K562 (cell line): ENCODE measurements around the gene ADGRB3.

Experiments
- EZH2 ChIP-seq: IDR thresholded peaks from 2 replicates; pipeline ENCODE4 v1.6.1; 2012; ENCODE audit warnings: low read depth, mild to moderate bottlenecking, inconsistent platforms, low read length, borderline replicate concordance
- GABPA ChIP-seq: fragments of 200-800 bp; sonication (Bioruptor generic); conservative IDR thresholded peaks from 2 replicates; pipeline ENCODE4 v1.6.1; 2016; ENCODE audit warnings: low read depth, missing genetic modification characterization, missing compliant biosample characterization
- IRF2 ChIP-seq: sonication (generic); formaldehyde crosslinking; IDR thresholded peaks from 2 replicates; pipeline ENCODE4 v1.8.1; 2022; ENCODE audit warnings: mild to moderate bottlenecking, missing genetic modification reagents
- MEF2A ChIP-seq: IDR thresholded peaks from 2 replicates; pipeline ENCODE4 v1.6.1; 2011; ENCODE audit warnings: low read depth, mild to moderate bottlenecking, low read length, moderate library complexity; ENCODE audit not compliant: control insufficient read depth
- NR2C1 ChIP-seq, 2 experiments: fragments of 450-650 bp; IDR thresholded peaks; 2 replicates each; pipeline ENCODE4 v1.6.1; 2017; ENCODE audit warnings: mild to moderate bottlenecking in 2 of 2, antibody characterized with exemption in 1 of 2, inconsistent platforms in 1 of 2, missing compliant biosample characterization in 1 of 2, missing genetic modification characterization in 1 of 2
- TF ChIP-seq, protein P1 (sequence below): sonication (generic); formaldehyde crosslinking; IDR thresholded peaks from 2 replicates; pipeline ENCODE4 v1.8.1; 2023; ENCODE audit warnings: mild to moderate bottlenecking, missing genetic modification reagents
- TF ChIP-seq, protein P2 (sequence below), 2 experiments: fragments of 450-650 bp; formaldehyde crosslinking in 1 of 2; IDR thresholded peaks; 2 replicates each; pipeline versions ENCODE4 v1.4.0 to v1.6.1; 2014 to 2020; ENCODE audit warnings: mild to moderate bottlenecking in 2 of 2, borderline replicate concordance in 1 of 2, low read depth in 1 of 2
- TF ChIP-seq, protein P3 (sequence below), 3 experiments: IDR thresholded peaks in 2 of 3; conservative IDR thresholded peaks in 1 of 3; 2 replicates each; pipeline ENCODE4 v1.5.1; 2011 to 2012; ENCODE audit warnings: low read length in 3 of 3, mild to moderate bottlenecking in 3 of 3, control low read depth in 2 of 3, improper control_type of control experiment in 1 of 3, inconsistent platforms in 1 of 3, low read depth in 1 of 3, mixed read lengths in 1 of 3, moderate library complexity in 1 of 3; ENCODE audit not compliant: insufficient read depth in 2 of 3
- TF ChIP-seq, protein P4 (sequence below): sonication (generic); formaldehyde crosslinking; IDR thresholded peaks from 2 replicates; pipeline ENCODE4 v1.8.0; 2022; ENCODE audit warnings: missing genetic modification reagents, mild to moderate bottlenecking, moderate library complexity, borderline replicate concordance

DNA sequence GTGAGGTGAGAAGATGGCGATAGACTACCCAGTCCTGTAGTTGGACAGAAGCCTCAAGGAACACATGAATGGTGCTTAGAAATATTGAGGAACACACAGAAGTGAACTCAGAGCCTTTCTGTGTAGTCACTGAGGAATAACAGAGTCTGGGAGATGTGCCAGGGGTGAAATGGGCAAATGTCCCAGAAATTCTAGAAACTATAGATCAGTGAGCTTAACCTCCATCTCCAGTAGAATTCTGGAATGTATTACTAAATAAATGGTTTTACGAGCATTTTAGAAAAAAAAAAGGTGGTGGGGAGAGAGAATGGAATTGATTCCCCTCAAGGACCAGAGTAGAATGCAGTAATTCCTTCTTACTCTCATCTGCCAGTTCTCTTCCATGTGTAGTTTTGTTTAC lies 781.7 kb downstream of the ADGRB3 start:
- TF ChIP-seq, protein P1, sequence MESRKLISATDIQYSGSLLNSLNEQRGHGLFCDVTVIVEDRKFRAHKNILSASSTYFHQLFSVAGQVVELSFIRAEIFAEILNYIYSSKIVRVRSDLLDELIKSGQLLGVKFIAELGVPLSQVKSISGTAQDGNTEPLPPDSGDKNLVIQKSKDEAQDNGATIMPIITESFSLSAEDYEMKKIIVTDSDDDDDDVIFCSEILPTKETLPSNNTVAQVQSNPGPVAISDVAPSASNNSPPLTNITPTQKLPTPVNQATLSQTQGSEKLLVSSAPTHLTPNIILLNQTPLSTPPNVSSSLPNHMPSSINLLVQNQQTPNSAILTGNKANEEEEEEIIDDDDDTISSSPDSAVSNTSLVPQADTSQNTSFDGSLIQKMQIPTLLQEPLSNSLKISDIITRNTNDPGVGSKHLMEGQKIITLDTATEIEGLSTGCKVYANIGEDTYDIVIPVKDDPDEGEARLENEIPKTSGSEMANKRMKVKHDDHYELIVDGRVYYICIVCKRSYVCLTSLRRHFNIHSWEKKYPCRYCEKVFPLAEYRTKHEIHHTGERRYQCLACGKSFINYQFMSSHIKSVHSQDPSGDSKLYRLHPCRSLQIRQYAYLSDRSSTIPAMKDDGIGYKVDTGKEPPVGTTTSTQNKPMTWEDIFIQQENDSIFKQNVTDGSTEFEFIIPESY (CRISPR knock-in tag) = no peak
- TF ChIP-seq MEF2A = no peak
- TF ChIP-seq GABPA (tag) = no peak
- TF ChIP-seq, protein P2, sequence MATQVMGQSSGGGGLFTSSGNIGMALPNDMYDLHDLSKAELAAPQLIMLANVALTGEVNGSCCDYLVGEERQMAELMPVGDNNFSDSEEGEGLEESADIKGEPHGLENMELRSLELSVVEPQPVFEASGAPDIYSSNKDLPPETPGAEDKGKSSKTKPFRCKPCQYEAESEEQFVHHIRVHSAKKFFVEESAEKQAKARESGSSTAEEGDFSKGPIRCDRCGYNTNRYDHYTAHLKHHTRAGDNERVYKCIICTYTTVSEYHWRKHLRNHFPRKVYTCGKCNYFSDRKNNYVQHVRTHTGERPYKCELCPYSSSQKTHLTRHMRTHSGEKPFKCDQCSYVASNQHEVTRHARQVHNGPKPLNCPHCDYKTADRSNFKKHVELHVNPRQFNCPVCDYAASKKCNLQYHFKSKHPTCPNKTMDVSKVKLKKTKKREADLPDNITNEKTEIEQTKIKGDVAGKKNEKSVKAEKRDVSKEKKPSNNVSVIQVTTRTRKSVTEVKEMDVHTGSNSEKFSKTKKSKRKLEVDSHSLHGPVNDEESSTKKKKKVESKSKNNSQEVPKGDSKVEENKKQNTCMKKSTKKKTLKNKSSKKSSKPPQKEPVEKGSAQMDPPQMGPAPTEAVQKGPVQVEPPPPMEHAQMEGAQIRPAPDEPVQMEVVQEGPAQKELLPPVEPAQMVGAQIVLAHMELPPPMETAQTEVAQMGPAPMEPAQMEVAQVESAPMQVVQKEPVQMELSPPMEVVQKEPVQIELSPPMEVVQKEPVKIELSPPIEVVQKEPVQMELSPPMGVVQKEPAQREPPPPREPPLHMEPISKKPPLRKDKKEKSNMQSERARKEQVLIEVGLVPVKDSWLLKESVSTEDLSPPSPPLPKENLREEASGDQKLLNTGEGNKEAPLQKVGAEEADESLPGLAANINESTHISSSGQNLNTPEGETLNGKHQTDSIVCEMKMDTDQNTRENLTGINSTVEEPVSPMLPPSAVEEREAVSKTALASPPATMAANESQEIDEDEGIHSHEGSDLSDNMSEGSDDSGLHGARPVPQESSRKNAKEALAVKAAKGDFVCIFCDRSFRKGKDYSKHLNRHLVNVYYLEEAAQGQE (IDR thresholded peaks at IDR 0.05; ENCODE audit: borderline replicate concordance) = no peak
- TF ChIP-seq, protein P2 (CRISPR knock-in tag; IDR thresholded peaks at IDR 0.05; ENCODE audit: low read depth) = no peak
- TF ChIP-seq EZH2 = no peak
- no peak for TF ChIP-seq IRF2 (CRISPR knock-in tag)
- TF ChIP-seq, protein P3, sequence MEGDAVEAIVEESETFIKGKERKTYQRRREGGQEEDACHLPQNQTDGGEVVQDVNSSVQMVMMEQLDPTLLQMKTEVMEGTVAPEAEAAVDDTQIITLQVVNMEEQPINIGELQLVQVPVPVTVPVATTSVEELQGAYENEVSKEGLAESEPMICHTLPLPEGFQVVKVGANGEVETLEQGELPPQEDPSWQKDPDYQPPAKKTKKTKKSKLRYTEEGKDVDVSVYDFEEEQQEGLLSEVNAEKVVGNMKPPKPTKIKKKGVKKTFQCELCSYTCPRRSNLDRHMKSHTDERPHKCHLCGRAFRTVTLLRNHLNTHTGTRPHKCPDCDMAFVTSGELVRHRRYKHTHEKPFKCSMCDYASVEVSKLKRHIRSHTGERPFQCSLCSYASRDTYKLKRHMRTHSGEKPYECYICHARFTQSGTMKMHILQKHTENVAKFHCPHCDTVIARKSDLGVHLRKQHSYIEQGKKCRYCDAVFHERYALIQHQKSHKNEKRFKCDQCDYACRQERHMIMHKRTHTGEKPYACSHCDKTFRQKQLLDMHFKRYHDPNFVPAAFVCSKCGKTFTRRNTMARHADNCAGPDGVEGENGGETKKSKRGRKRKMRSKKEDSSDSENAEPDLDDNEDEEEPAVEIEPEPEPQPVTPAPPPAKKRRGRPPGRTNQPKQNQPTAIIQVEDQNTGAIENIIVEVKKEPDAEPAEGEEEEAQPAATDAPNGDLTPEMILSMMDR (IDR thresholded peaks at IDR 0.05 in 2 of 3, conservative IDR thresholded peaks at IDR 0.05 in 1 of 3; ENCODE audit: insufficient read depth in 2 of 3, low read depth in 1 of 3, low read length in 3 of 3) = no peak
- no peak for TF ChIP-seq NR2C1 (IDR thresholded peaks at IDR 0.05)
- TF ChIP-seq NR2C1 (tag; IDR thresholded peaks at IDR 0.05) = no peak
- TF ChIP-seq, protein P4, sequence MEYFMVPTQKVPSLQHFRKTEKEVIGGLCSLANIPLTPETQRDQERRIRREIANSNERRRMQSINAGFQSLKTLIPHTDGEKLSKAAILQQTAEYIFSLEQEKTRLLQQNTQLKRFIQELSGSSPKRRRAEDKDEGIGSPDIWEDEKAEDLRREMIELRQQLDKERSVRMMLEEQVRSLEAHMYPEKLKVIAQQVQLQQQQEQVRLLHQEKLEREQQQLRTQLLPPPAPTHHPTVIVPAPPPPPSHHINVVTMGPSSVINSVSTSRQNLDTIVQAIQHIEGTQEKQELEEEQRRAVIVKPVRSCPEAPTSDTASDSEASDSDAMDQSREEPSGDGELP (CRISPR knock-in tag) = no peak
